ENCODE measurements around the gene RAB1B.

Gene RAB1B

DNA sequence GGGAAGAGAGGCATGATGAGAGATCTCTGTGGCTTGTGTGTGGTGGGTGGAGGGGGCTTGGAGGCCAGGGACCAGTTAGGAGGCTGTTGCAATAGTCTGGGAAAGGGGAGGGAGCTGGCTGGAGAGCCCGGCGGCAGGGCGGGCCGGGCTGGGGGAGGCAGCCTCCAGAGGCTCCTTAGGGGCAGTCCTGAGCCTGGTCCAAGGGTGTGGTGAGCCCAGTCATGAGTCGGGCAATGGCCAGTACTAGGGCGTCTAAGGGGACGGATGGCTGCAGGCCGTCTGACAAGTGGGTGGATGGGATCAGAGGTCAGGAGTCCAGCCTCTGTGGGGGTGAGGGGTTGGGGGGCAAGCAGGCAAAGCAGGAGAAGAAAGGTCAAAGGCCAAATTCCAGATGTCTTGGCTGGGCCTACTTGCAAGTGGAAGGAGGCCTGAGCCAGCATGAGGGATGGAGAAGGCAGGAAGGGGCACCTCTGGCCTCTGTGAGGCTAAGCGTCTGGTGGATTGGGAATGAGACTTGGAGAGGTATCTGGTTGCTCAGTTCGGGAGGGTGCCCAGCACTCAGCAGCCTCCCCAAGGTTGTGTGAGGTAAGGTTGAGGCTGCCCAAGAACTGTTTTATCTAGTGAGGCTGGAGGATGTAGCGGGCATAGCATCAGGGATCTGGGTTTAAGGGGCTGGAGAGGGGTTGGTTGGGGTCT is 54.4 kb downstream of the RAB1B start:
- DNase-seq (ENCODE audit: low spot score): no peak

DNA sequence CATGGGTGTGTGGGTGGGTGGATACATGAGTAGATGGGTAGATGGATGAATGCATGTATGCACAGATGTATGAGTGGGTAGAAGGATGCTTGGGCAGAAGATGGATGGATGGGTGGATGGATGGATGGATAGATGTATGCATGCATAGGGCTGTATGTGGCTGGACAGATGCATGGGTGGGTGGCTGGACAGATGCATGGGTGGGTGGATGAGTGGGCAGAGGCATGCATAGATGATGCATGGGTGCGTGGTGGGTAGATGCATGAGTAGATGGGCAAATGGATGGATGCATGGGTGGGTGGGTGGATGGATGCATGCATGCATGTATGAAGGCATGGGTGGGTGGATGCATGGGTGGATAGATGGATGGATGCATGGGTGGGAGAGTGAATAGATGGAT is 55.2 kb downstream of the RAB1B start:
- DNase-seq (ENCODE audit: low spot score): no peak

DNA sequence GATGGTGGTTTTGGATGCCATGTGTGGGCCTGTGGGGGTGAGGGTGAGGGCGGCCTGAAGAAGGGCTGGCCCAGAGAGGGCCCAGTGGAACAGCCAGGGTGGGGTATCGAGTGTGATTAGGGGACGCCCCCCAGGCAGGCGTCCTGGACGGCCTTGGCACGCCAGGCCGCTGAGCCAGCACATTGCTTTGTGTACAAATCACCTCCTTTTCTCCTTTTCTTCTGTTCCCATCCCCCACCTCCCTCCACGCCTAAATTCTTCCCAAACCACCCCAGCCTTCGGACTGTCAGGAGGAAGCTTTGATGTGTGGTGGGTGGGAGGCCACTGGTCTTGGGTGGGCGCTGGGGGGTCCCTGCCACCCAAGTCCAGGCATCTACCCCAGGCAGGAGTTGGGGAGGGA is 56.2 kb downstream of the RAB1B start:
- no peak for DNase-seq (ENCODE audit: low spot score)

DNA sequence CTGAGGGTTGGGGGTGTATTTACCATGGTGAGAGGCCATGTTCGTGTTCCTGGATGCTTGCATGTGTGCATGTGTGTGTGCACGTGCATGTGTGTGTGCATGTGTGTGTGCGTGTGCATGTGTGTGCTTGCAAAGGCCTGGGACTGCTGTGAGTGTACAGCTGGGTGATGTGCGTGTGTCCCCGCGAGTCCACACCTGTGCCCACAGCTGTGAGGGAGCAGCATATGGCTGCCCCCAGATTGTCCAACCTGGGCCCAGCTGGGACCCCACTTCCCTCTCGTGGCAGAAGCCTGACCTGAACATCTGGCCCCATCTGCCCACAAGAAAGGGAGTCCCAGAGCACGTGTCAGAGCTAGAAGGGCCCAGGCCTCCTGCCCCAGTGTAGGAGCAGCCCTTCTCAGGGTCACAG is 56.8 kb downstream of the RAB1B start:
- no peak for DNase-seq (ENCODE audit: low spot score)

DNA sequence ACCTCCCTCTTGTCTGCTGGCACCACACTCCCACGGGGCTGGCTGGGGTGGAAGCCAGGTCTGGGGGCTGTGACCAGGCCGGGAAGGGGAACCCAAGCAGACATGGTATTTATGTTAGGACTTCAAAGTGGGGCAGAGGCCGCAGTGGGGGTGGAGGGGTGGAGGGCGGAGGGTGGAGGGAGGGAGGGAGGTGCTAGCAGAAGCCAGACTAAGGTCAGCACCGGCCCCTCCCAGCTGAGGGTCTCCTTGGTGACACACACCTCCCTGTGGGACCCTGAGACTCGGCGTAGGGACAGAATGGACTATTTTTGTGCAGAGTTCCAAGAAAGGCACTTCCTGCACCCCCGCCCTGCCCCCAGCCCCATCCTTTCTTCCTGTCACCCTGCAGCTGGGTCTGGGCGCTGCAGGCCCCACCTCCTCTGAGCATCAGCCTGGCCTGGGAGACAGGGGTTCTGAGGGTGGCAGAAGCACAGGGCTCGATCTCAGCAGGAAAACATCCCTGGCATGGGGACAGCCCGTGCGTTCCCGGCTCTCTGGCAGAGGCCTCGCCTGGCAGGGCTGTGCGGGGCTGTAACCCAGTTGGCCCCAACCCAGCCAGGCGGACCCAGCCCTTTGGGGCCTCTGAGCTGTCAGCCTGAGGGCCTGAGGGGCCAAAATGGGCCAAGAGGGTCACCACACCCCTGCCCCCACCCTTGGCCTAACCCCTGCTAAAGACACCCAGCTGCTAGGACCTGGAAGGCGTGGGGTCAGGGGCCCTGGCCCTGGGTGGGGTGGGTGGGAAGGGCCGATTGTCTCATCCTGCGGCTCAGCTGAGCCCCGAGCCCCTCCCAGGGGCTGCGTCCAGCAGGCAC is 58.0 kb downstream of the RAB1B start:
- DNase-seq (ENCODE audit: low spot score): no peak

Data from left forelimb (tissue), 1 donor.